Ishikawa (cell line): ENCODE measurements around the gene ARHGAP26.

ENCODE experiments used
- CEBPB ChIP-seq: IDR thresholded peaks from 2 replicates; pipeline ENCODE4 v1.6.1; 2012
- CREB1 ChIP-seq: IDR thresholded peaks from 2 replicates; pipeline ENCODE4 v1.6.1; 2012; ENCODE audit warnings: low read depth
- EGR1 ChIP-seq: IDR thresholded peaks from 2 replicates; pipeline ENCODE4 v1.6.1; 2012
- EP300 ChIP-seq: IDR thresholded peaks from 2 replicates; pipeline ENCODE4 v1.6.1; 2012; ENCODE audit warnings: borderline replicate concordance
- FOXM1 ChIP-seq: IDR thresholded peaks from 2 replicates; pipeline ENCODE4 v1.6.1; 2012; ENCODE audit warnings: low read depth, borderline replicate concordance
- NFIC ChIP-seq: IDR thresholded peaks from 2 replicates; pipeline ENCODE4 v1.6.1; 2012
- RAD21 ChIP-seq: IDR thresholded peaks from 2 replicates; pipeline ENCODE4 v1.6.1; 2012; ENCODE audit warnings: low read depth
- TAF1 ChIP-seq: IDR thresholded peaks from 2 replicates; pipeline ENCODE4 v1.6.1; 2012; ENCODE audit warnings: low read depth, mild to moderate bottlenecking
- TCF12 ChIP-seq: IDR thresholded peaks from 2 replicates; pipeline ENCODE4 v1.6.1; 2012; ENCODE audit warnings: low read depth
- TEAD4 ChIP-seq: IDR thresholded peaks from 2 replicates; pipeline ENCODE4 v1.6.1; 2012
- YY1 ChIP-seq: IDR thresholded peaks from 2 replicates; pipeline ENCODE4 v1.6.1; 2012; ENCODE audit warnings: low read depth
- TF ChIP-seq, protein P1 (sequence below): IDR thresholded peaks from 2 replicates; pipeline ENCODE4 v1.6.1; 2012; ENCODE audit warnings: low read depth, mild to moderate bottlenecking
- TF ChIP-seq, protein P2 (sequence below): IDR thresholded peaks from 2 replicates; pipeline ENCODE4 v1.6.1; 2012
- TF ChIP-seq, protein P3 (sequence below): IDR thresholded peaks from 2 replicates; pipeline ENCODE4 v1.6.1; 2012

DNA sequence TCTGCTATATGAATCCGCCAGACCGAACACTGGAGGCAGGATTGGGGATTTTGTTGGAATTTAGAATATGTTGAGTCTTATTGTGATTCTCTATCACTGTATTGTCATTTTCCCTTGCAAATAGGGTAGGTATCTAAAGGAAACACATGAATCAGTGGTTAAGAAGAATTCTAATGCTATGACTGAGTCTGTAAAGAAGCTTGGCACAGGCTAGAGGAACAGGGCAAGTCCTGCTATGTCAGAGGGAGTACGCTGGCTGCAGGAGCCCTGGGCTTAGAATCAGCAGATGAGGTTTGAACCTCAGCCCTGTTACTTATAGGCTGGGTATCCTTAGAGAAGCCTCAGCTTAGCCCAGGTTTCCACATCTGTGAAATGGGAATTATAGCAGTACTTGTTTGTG lies 435.2 kb downstream of the ARHGAP26 start:
- TF ChIP-seq CEBPB (no peak), TCF12 (no peak), EP300 (0 out of 2 replicates have a peak, but pooled peaks have one; percentile 22), TAF1 (no peak), NFIC (no peak), RAD21 (no peak), EGR1 (no peak), YY1 (no peak), CREB1 (no peak), FOXM1 (no peak), TEAD4 (peak; percentile 63)
- TF ChIP-seq, protein P1, sequence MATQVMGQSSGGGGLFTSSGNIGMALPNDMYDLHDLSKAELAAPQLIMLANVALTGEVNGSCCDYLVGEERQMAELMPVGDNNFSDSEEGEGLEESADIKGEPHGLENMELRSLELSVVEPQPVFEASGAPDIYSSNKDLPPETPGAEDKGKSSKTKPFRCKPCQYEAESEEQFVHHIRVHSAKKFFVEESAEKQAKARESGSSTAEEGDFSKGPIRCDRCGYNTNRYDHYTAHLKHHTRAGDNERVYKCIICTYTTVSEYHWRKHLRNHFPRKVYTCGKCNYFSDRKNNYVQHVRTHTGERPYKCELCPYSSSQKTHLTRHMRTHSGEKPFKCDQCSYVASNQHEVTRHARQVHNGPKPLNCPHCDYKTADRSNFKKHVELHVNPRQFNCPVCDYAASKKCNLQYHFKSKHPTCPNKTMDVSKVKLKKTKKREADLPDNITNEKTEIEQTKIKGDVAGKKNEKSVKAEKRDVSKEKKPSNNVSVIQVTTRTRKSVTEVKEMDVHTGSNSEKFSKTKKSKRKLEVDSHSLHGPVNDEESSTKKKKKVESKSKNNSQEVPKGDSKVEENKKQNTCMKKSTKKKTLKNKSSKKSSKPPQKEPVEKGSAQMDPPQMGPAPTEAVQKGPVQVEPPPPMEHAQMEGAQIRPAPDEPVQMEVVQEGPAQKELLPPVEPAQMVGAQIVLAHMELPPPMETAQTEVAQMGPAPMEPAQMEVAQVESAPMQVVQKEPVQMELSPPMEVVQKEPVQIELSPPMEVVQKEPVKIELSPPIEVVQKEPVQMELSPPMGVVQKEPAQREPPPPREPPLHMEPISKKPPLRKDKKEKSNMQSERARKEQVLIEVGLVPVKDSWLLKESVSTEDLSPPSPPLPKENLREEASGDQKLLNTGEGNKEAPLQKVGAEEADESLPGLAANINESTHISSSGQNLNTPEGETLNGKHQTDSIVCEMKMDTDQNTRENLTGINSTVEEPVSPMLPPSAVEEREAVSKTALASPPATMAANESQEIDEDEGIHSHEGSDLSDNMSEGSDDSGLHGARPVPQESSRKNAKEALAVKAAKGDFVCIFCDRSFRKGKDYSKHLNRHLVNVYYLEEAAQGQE: no peak
- TF ChIP-seq, protein P2, sequence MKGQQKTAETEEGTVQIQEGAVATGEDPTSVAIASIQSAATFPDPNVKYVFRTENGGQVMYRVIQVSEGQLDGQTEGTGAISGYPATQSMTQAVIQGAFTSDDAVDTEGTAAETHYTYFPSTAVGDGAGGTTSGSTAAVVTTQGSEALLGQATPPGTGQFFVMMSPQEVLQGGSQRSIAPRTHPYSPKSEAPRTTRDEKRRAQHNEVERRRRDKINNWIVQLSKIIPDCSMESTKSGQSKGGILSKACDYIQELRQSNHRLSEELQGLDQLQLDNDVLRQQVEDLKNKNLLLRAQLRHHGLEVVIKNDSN: no peak
- TF ChIP-seq, protein P3, sequence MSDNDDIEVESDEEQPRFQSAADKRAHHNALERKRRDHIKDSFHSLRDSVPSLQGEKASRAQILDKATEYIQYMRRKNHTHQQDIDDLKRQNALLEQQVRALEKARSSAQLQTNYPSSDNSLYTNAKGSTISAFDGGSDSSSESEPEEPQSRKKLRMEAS: no peak
